Activated CD4-positive, alpha-beta T cell treated with anti-CD3 and anti-CD28 coated beads for 1 hour (primary cell): ENCODE results near the gene THSD7B.

Source experiments
- DNase-seq: peaks from one replicate; pipeline ENCODE4 v3.0.0-alpha.2; 2020

The THSD7B gene

GRCh38 chr2:136828162-136828561 lies 62.8 kb downstream of the THSD7B start:
- DNase-seq: no peak

GRCh38 chr2:136828774-136829173 lies 63.4 kb downstream of the THSD7B start:
- no peak for DNase-seq

- no peak for DNase-seq
Measured at GRCh38 chr2:136844546-136844945, 79.2 kb downstream of the THSD7B start.

- DNase-seq: no peak
Measured at GRCh38 chr2:136858656-136859055, 93.3 kb downstream of the THSD7B start.

- no peak for DNase-seq
Measured at GRCh38 chr2:136860443-136860958, 95.2 kb downstream of the THSD7B start.

- no peak for DNase-seq
Measured at GRCh38 chr2:136863468-136863867, 98.1 kb downstream of the THSD7B start.

GRCh38 chr2:136863874-136864273 lies 98.5 kb downstream of the THSD7B start:
- DNase-seq: no peak

- DNase-seq: no peak
Measured at GRCh38 chr2:136871424-136871823, 106.1 kb downstream of the THSD7B start.

- DNase-seq: no peak
Measured at GRCh38 chr2:136874258-136874657, 108.9 kb downstream of the THSD7B start.

- no peak for DNase-seq
Measured at GRCh38 chr2:136891100-136891499, 125.8 kb downstream of the THSD7B start.

- no peak for DNase-seq
Measured at GRCh38 chr2:136894007-136894634, 128.8 kb downstream of the THSD7B start.

GRCh38 chr2:136901732-136902131 lies 136.4 kb downstream of the THSD7B start:
- DNase-seq: no peak

GRCh38 chr2:136905779-136906178 lies 140.4 kb downstream of the THSD7B start:
- DNase-seq: no peak

GRCh38 chr2:136909777-136910176 lies 144.4 kb downstream of the THSD7B start:
- DNase-seq: no peak

GRCh38 chr2:136916131-136916530 lies 150.8 kb downstream of the THSD7B start:
- DNase-seq: no peak

GRCh38 chr2:136917411-136917881 lies 152.1 kb downstream of the THSD7B start:
- no peak for DNase-seq

GRCh38 chr2:136919682-136920081 lies 154.3 kb downstream of the THSD7B start:
- no peak for DNase-seq

GRCh38 chr2:136920652-136921333 lies 155.4 kb downstream of the THSD7B start:
- no peak for DNase-seq

- no peak for DNase-seq
Measured at GRCh38 chr2:136927156-136927555, 161.8 kb downstream of the THSD7B start.

GRCh38 chr2:136929531-136929930 lies 164.2 kb downstream of the THSD7B start:
- no peak for DNase-seq

GRCh38 chr2:136932700-136933099 lies 167.4 kb downstream of the THSD7B start:
- DNase-seq: no peak

GRCh38 chr2:136935119-136935518 lies 169.8 kb downstream of the THSD7B start:
- no peak for DNase-seq

- DNase-seq: no peak
Measured at GRCh38 chr2:136956050-136956449, 190.7 kb downstream of the THSD7B start.

- no peak for DNase-seq
Measured at GRCh38 chr2:136957044-136957443, 191.7 kb downstream of the THSD7B start.
